COLO668 (cell line): ENCODE measurements around the gene ECE2.
"Not testable (repeated sequence)": the region's sequence is repeated elsewhere in the genome, so short reads cannot be mapped to it uniquely, and the experiment has no call there.

Experiments used
- DNase-seq: peaks from one replicate; lab custom pipeline; 2025; ENCODE audit not compliant: unreplicated experiment; lab: John Stamatoyannopoulos, UW

ECE2 gene

GRCh38 chr3:184262764-184263179, 13.1 kb upstream of the ECE2 start:
- DNase-seq, result no peak

DNA sequence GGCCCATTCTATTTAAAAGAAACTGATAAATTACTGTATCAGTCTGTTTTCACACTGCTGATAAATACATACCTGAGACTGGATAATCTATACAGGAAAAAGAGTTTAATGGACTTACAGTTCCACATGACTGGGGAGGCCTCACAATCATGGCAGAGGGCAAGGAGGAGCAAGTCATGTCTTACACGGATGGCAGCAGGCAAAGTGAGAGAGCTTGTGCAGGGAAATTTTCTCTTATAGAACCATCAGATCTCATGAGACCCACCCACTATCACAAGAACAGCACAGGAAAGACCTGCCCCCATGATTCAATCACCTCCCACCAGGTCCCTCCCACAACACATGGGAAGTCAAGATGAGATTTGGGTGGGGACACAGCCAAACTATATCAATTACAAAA, 8.6 kb upstream of the ECE2 start:
- DNase-seq, result not testable (repeated sequence)

- no peak for DNase-seq
These were observed 3.6 kb upstream of the ECE2 start for GRCh38 chr3:184272269-184272668.

DNA sequence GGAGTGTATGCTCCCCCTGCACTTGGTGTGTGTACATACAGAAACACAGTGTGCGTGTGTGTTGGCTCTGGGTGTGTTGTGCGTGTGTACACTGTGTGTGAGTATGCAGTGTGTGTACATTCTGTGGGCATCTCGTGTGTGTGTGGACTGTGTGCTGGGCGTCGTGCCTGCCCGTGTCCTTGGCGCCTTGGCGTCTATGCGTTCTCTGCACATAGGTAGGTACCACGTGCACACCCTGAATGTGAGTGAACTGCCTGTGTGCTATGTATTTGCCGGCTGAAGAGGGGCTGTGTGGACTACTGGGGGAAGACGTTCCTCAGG, 481 bp upstream of the ECE2 start:
- no peak for DNase-seq

DNA sequence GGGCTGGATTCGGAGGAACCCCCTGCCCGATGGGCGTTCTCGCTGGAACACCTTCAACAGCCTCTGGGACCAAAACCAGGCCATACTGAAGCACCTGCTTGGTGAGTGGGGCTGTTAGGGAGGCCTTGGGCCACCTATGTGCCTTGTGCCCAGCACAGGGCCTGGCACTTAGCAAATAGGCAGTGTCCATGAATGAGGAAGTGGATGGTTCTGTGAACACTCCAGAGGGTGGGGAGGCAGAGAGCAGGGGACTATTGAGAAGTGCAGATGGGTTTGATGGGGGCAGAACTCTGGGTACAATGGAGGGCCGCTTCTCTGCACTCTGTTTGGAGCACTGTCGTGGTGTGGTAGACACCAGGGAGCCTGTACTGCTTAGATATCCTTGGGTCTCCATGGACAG, 1.5 kb downstream of the ECE2 start:
- no peak for DNase-seq

DNA sequence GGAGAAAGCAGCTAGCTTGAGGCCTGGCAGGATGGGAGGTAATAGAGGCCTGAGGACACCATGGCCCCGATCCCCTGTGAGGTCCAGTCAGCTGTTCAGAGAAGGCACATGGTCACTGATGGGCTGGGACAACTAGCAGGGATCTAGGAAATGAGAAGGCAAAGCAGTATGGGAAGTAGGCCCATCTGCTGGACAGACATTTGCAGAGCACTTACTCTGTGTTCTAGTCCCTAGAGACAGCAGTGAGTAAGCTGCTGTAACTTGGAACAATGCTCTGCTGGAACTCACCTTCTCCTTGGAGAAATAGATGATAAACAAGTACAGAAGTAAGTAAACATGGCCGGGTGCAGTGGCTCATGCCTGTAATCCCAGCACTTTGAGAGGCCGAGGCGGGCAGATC, 7.1 kb downstream of the ECE2 start:
- no peak for DNase-seq

DNA sequence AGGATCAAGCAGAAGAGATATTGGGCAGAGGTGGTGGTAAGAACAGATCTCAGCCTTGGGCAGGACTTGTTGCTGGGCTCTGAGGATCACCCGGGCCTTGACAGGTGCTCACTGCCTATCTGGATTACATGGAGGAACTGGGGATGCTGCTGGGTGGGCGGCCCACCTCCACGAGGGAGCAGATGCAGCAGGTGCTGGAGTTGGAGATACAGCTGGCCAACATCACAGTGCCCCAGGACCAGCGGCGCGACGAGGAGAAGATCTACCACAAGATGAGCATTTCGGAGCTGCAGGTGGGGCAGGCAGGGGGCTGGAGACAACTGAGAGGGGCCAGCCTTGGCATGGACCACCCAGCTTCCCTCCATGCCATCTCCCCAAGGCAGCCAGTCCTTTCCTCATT, 7.9 kb downstream of the ECE2 start:
- DNase-seq, result no peak

GRCh38 chr3:184284696-184285095, 8.9 kb downstream of the ECE2 start:
- DNase-seq, result peak; percentile 48

GRCh38 chr3:184289426-184289938, 13.7 kb downstream of the ECE2 start:
- DNase-seq, result peak; percentile 51

GRCh38 chr3:184290331-184290730, 14.5 kb downstream of the ECE2 start:
- DNase-seq, result no peak

DNA sequence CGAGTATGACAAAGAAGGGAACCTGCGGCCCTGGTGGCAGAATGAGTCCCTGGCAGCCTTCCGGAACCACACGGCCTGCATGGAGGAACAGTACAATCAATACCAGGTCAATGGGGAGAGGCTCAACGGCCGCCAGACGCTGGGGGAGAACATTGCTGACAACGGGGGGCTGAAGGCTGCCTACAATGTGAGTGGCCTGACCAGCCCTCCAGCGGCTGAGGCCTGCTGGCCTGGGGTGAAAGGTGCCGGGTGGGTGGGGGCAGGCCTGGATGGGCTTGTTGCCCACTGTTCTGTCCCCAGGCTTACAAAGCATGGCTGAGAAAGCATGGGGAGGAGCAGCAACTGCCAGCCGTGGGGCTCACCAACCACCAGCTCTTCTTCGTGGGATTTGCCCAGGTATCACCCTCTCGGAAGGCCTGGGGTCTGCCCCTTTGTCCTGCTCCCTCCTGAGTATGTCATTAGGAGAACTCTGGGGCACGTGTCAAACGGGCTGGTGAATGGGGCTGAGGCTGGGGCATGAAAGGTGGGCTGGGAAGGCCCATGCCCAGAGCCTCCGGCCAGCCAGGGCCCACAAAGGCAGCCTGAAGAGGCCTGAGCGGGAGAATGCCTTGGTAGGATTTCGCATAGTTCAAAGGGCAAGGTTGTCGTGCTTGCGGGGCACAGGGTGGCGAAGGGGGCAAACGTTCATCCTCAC, 15.4 kb downstream of the ECE2 start:
- no peak for DNase-seq

DNA sequence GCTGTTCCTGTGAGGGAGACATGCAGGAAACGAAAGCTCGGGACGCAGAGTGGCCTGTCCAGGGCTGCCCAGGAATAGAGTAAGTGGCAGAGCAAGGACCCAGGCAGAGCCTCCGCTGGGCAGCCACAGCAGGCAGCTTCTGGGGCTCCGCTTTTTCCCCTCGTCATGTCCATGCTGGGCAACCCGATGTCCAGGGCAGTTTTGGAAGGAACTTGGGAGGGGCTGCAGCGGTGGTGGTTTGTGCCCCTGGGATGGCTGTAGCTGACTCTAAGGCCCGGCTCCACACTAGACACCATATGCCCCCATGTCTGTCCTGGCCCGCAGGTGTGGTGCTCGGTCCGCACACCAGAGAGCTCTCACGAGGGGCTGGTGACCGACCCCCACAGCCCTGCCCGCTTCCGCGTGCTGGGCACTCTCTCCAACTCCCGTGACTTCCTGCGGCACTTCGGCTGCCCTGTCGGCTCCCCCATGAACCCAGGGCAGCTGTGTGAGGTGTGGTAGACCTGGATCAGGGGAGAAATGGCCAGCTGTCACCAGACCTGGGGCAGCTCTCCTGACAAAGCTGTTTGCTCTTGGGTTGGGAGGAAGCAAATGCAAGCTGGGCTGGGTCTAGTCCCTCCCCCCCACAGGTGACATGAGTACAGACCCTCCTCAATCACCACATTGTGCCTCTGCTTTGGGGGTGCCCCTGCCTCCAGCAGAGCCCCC, 16.1 kb downstream of the ECE2 start:
- DNase-seq, result no peak

DNA sequence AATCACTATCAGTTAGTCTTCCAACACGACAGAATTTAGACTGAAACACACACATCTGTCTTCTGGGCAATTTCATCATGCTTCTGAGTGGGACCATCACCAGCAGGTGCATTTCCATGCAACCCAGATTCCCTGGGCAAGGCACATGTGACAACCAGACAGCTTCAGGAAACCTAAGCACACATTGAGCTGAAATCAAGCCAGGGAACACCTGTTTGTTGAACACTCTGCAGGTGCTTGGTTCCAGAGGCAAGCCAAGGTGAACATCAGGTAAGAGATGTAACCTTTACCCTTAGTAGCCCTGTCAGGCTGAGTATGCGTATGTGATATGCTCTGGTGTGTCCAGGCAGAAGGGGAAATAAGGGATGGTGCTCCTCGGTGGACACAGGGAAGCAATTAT, 19.9 kb downstream of the ECE2 start:
- DNase-seq, result peak; percentile 23

- no peak for DNase-seq
These were observed 20.8 kb downstream of the ECE2 start for GRCh38 chr3:184296616-184297015.

GRCh38 chr3:184298759-184299487, 23.1 kb downstream of the ECE2 start, which contains the start of gene PSMD2:
Gene PSMD2 (plus strand): TSS chr3:184299241. CDS start chr3:184299267, 26 bp downstream.
- DNase-seq, result peak; percentile 95

DNA sequence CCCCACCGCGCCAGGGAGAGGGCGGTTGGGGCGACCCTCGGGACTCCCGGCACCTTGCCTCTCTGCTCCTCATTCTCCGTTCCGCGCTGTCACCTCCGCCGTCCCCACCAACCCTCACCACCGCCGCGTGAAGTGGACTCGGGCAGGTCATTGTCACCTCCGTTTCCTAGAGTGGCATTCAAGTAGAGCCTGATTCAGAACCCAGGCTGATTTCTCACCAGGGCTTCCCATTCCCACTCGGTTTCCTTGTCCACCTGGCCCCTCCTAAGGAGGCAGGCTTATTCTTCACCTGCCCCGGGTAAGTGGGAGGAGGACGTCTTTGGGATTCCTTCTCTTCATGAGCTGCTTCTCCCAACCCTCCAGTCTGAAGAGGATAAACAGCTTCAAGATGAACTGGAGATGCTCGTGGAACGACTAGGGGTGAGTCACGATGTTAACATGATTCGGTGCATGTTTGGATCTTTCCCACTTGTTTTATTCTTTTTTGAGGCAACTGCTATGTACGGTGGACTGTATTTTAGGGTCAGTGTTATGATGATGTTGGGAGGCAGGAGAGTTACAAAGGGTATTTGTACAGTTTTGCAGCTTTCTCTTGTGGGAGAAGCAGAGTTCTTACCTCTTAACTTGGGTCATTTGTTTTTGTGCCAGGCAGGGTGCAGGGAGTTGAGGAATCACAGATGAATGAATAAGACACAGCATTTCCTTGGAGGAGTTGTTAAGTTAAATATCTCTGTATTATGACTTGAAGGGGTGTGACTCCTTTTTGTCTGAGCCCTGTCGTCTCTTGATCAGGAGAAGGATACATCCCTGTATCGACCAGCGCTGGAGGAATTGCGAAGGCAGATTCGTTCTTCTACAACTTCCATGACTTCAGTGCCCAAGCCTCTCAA, 23.9 kb downstream of the ECE2 start:
- peak; percentile 22 for DNase-seq

DNA sequence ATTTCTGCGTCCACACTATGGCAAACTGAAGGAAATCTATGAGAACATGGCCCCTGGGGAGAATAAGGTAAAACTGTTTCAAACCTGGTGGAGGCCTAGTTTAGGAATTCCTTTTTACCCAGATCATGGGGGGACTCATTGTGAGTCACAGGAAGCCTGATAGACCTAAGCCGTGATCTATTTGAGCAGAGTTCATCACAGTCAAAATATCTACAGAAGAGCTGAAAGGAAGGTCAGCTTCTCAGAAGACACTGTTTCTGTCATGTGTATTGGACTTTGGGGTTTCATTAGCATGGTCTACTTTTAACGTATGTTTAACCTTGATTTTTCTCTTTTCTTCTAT, 24.5 kb downstream of the ECE2 start:
- DNase-seq, result no peak

DNA sequence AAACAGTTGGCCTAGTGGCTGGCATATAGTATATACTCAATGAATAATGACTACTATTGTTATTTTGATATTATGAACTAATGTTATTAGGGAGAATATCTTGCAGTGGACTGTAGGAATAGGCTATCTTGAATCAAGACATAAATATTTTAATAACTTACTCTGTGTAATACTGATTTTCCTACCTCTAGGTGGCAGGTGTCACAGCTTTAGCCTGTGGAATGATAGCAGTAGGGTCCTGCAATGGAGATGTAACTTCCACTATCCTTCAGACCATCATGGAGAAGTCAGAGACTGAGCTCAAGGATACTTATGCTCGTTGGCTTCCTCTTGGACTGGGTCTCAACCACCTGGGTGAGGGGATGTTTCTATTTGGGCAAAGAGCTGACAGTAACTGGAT, 29.8 kb downstream of the ECE2 start:
- no peak for DNase-seq

- DNase-seq, result no peak
These were observed 30.6 kb downstream of the ECE2 start for GRCh38 chr3:184306341-184306972.

DNA sequence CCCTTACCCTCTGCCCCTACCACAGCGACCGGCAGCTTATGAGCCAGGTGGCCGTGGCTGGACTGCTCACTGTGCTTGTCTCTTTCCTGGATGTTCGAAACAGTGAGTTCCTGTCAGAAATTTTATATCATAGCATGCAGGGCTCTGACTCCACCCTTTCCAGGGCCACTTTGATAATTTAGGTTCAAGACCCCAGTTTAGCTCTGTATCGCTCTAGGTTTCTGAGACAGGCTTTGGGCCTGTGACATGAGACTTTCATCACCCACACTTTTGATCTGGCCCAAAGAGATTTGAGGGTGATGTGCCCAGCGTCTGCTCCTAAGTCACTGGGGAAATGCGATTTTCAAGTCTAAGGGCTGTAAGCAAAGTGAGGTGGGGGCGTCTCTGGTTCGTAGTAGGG, 32.1 kb downstream of the ECE2 start:
- no peak for DNase-seq

- no peak for DNase-seq
These were observed 32.9 kb downstream of the ECE2 start for GRCh38 chr3:184308744-184309143.
